HL-60 (cell line): ENCODE measurements around the gene TULP1.

Source experiments
- GABPA ChIP-seq: IDR thresholded peaks from 2 replicates; pipeline ENCODE4 v1.6.1; 2012; ENCODE audit warnings: low read depth
- POLR2AphosphoS5 ChIP-seq: IDR thresholded peaks from 2 replicates; pipeline ENCODE4 v1.6.1; 2012; ENCODE audit warnings: low read depth
- REST ChIP-seq: IDR thresholded peaks from 2 replicates; pipeline ENCODE4 v1.6.1; 2012; ENCODE audit warnings: low read depth; ENCODE audit not compliant: insufficient replicate concordance
- SPI1 ChIP-seq: IDR thresholded peaks from 2 replicates; pipeline ENCODE4 v1.6.1; 2012; ENCODE audit warnings: low read depth, mild to moderate bottlenecking, borderline replicate concordance
- TF ChIP-seq, protein P1 (sequence below): IDR thresholded peaks from one replicate; pipeline ENCODE4 v1.5.1; 2011; ENCODE audit warnings: low read length, control low read depth, inconsistent platforms; ENCODE audit not compliant: insufficient read depth

DNA sequence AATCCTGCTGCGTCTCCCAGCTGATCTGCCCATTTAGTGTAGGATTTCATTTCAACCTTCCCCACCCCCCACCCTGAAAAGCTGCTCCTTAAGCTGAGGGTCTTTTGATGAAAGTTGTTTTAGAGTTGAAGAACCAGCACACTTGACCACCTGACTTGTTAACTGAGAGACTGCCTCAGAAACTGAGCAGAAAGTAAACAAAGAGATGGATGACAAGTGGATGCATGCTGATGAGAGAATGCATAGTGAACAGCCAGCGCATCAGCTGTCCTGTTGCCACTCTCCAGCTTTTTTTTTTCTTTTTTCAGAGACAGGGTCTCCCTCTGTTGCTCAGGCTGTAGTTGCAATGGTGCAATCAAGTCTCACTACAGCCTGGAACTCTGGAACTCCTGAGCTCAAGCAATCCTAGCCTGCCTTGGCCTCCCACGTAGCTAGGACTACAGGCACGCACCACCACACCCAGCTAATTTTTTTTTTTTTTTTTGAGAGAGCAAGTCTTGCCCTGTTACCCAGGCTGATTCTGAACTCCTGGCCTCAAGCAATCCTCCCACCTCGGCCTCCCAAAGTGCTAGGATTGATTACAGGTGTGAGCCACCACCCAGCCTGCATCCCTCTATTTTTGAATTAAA is 35.0 kb downstream of the TULP1 start:
- TF ChIP-seq, protein P1, sequence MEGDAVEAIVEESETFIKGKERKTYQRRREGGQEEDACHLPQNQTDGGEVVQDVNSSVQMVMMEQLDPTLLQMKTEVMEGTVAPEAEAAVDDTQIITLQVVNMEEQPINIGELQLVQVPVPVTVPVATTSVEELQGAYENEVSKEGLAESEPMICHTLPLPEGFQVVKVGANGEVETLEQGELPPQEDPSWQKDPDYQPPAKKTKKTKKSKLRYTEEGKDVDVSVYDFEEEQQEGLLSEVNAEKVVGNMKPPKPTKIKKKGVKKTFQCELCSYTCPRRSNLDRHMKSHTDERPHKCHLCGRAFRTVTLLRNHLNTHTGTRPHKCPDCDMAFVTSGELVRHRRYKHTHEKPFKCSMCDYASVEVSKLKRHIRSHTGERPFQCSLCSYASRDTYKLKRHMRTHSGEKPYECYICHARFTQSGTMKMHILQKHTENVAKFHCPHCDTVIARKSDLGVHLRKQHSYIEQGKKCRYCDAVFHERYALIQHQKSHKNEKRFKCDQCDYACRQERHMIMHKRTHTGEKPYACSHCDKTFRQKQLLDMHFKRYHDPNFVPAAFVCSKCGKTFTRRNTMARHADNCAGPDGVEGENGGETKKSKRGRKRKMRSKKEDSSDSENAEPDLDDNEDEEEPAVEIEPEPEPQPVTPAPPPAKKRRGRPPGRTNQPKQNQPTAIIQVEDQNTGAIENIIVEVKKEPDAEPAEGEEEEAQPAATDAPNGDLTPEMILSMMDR: no peak
- TF ChIP-seq GABPA: no peak
- TF ChIP-seq POLR2AphosphoS5: no peak
- TF ChIP-seq SPI1: no peak
- TF ChIP-seq REST: no peak
